SH-SY5Y (cell line): ENCODE results near the gene LAMA5.

ENCODE experiments used
- GATA2 ChIP-seq: IDR thresholded peaks from 2 replicates; pipeline ENCODE4 v1.6.1; 2011; ENCODE audit warnings: mild to moderate bottlenecking, low read depth, low read length
- GATA3 ChIP-seq: IDR thresholded peaks from 2 replicates; pipeline ENCODE4 v1.6.1; 2011; ENCODE audit warnings: low read depth, mild to moderate bottlenecking, low read length, moderate library complexity

DNA sequence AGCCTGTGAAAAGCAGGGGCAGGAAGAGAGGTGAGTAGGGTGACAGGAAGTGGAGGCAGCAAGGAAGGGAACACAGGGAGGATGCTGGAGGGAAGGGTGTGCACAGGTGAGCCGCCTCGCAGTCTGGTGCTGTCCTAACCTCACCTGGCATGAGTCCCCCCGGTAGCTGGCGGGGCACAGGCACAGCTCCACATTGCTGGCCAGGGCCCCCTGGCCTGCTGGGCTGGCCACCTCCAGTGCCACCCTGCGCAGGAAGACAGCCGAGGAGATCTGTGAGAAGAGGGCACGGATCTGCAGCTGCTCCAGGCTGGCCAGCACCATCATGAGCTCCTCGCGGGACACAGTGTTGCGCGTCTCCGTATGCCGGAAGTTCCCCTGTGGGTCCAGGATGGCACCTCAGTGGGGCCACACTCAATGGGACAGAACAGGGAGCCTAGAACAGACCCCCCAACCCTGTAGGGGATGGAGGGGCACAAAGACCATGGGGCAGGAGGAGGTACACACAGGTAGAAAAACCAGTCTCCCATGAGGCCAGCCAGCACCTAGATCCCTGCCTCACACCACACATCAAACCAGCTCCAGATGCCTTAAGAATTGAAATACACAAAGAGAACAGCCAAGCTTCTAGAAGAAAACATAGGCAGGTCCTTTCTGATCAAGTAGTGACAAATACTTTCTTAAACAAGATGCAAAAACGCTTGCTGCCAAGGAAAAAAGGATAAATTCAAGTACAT, 41.8 kb downstream of the LAMA5 start:
- TF ChIP-seq GATA2 (no peak), GATA3 (no peak)
